Inferior parietal cortex (tissue), 1 donor: ENCODE measurements around the gene STK32C.

Source experiments
- DNase-seq: peaks from one replicate; pipeline ENCODE4 v3.0.0-alpha.2; 2016; ENCODE audit errors: extremely low spot score

Gene STK32C

DNA sequence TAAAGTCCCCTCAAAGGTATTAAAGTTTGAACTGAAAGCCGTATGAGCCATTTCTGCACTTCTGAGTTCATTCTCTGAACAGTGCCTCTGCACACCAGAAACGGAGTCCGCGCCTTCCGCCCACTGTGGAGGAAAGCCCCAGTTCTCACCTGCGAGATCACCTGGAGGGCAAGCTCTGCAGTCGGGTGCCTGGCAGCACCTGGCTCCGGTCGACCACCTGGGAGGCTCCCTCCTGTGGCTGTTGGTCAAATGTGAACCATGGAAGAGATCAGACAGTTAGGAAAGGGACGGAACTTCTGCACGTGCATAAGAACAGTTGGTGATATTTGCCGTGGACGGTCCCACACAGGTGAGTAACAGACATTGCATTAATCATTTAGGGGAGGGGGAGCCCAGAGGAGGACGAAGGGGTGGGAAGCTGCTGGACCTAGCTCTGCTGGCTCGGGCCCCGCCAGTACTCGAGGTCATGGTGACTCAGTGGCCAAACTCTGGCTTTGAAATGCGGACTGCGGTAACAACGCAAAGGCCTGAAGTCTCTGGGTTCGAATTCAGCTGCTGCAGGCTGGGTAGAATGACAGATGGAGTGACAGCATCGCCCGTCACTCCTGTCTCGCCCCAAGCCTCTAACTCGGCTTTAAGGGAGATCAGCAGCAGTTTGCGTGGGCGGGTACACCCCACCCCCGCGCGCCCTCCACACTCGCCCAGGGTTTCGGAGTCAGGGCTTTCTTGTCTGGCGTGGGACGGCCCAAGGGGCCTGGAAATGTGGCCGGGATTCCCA lies 122.7 kb downstream of the STK32C start:
- DNase-seq: no peak

DNA sequence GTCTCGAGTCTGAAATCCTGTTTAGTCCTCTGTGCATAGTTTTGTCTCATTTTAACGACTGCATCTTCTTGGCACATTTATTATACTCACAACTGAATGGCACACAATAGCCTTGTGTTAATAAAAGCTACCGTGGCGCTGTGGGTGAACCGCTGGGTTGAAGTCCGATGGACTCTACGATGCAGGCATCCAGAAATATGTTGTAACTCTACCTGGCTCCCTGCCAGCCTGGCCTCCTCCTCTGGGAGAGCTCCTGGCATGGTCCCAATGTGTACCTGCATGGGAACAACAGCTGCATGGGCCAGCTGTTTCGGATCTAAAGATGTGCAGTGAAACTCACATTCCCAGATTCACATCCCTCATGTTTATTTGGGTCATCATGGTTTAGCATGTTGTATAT lies 124.7 kb downstream of the STK32C start:
- no peak for DNase-seq

DNA sequence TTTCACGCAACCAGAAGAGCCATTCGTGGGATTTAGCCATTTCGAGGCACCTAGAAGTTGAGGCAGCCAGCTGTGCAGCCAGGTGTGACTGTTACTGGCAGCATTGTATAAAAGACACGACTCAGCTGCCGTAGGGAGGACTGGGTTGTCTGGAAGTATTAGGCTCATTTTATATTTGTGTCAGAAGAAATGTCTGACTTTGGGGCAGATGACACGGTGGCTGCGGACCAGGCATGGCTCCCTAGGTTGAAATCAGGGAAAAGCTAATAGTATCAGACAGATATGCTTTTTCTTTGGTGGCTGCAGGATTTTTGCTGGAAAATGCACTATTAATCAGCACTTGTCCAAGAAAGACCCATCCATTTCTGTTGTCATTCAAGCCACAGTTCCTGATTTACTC lies 125.2 kb downstream of the STK32C start:
- DNase-seq: no peak

DNA sequence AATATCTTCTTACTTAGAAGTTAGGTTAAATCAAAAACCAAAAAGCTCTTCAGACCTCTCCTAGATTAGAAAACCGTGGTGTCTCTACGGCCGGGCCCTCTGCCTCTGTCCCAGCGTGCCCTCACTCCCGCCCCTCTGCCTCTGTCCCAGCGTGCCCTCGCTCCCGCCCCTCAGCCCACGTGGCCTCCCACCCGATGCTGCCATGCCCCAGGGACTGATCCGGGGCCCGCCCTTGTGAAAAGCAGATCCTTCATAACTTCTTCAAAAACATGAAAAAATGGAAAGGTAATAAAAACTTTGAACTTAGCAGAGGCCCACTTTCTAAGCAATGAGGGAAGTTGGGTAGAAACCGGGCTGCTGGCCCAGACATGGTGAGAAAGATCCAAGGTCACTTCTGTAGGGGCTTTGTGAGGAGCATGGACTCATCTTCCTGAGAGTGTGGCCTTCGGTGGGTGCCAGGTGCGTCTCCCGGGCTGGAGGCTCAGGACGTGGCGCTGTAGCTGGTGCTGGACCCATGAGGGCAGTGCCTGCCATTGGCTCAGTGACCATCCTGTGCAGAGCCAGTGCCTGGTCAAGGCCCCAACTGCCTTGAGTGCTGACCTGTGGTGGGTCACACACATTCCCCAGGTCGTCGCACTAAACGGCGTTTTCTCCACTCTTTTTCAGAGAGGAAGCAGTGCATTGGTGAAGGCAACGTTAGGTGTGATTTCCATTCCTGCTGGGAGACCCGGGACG lies 125.9 kb downstream of the STK32C start:
- no peak for DNase-seq

DNA sequence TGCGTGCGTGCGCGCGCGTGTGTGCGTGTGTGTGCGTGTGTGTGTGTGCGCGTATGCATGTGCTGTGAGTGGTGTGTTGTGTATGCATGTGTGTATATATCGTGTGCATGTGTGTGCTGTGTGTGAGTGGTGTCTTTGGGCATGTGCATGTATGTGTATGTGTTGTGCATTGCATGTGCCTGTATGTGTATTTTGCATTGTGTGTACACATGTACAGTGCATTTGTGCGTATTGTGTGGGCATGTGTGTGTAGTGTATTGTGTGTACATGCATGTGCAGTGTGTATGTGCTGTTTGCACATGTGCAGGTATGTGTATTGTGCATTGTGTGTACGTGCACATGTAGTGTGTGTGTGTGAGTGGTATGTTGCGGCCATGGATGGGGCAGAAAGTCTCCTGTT lies 127.0 kb downstream of the STK32C start:
- DNase-seq: no peak

DNA sequence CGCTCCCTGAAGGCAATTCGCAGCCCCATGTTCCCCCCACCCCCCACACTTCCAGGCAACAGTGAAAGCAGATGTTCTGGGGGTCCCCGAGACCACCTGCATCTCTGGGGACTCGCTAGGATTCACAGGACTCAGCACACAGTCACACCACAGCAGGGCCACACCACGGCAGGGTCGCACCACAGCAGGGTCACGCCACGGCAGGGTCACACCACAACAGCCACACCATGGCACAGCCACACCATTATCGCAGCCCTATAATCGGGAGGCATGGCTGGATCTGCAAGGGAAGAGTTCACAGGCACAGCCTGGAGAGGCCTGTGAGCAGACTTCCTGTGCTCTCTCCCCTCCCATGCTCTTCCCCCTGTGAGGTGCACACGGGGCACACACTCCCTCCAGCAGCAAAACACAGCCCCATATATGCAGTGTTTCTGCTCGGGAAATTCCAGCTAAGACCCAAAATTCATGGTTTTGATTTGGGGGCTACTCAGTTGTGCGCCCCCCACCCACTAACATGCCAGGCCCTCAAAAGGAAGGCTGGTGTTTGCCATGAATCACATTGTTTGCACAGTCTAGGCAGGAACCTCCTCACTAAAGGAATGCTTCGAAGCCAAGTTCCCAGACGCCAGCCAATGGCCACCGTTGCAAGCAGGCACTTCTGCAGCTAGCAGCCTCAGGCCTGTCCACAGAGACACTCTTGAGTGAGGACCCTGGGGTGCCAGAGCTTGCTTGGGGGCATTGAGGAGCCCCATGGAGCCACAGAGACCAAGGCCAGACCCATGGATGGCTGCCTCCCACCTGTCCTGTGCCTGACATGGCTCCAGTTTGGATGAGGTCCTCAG lies 128.0 kb downstream of the STK32C start:
- DNase-seq: no peak

DNA sequence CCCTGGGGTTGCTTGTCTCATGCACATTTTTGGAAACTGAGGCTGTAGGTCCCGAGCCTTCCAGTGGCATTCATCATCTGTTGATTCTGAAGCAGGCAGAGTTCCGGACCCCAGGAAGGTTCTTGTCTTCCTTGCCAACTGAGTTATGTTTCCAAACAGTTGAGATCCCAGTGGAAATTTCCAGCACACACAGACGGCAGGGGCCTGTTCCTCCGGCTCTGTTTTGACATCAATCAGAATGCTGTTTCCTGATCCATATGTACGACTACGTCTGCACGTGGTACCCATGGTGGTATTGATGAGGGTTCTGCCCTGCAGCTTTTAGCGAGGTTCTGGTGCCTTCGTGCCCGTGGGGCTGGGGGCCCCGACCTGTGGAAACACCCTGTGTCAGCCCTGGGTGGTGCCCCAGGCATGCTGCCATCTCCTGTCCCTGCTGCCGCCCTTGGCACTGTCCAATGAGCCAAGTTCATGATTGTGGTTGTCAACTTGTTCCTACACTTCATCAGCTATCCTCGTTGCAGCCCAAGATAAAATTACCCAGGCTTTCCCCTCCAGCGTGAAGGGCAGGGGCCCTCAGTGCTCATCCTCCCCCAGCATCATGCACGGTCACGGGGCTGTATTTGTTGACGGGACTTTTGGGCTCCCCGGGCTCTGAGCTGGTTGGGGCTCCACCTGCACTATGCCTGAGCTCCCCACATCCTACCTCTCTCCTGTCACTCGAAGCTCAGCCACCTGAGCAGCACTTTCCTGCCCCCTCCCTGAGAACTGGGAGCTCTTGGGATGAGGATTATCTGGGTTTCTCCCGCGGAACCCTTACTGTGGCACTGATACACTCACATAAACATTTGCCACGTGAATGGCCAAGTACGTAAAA lies 128.8 kb downstream of the STK32C start:
- no peak for DNase-seq

DNA sequence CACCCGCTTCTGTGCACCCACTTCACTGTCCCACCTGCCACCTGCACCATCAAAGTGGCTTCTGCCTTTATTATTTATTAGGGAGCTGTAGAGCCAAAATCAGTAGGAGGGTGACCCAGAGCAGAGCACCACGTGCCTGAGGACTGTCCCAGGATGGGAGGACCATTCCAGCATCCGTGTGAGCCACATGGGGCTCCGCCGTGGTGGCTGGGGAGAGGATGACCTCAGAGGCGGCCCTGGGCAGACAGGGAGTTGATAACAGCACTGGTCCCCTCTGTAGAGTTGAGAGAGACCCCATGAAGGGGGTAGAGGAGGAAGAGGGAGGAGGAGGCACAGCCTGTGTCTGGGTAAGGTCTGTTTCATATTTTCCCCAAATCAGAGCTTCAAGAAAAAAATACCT lies 129.7 kb downstream of the STK32C start:
- DNase-seq: no peak

DNA sequence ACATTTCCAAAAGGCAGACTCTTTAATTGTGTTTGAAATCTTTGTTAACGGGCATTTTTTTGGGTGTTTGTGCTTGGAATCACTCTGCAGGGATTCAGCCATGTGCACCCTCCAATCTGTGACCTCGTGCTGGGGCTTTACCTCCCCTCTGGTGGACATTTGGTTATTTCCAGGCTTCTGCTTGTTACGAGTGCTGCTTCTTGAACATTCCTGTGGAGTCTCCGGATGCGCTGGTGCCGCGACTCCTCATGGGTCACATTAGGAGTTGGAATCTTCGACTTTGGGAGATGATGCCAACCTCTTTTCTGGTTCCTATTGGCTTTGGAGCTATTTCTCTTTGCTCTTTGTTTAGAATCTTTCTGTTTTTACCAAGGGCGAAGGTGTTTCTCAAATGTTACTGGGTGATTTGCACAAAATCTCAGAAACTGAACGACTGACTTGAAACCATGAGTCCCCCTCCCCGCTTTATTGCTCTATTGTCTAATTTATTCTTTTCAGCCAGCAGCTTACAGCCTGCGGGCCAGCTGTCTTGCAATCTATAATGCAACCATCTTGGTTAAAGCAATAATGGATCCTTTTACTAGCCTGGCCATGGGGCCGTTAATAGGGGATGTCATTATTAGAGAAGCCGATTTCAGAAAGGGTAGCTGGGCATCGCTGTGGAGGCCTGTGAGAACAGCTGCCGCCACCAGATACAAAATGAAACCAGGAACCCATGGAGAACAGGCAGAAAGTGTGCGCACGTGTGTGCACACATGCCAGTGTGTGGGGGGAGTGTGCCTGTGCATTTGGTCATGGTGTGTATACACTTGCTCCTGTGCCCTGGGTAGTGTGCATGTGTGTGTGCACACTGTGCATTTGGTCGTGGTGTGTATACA lies 130.9 kb downstream of the STK32C start:
- DNase-seq: peak; percentile 25

DNA sequence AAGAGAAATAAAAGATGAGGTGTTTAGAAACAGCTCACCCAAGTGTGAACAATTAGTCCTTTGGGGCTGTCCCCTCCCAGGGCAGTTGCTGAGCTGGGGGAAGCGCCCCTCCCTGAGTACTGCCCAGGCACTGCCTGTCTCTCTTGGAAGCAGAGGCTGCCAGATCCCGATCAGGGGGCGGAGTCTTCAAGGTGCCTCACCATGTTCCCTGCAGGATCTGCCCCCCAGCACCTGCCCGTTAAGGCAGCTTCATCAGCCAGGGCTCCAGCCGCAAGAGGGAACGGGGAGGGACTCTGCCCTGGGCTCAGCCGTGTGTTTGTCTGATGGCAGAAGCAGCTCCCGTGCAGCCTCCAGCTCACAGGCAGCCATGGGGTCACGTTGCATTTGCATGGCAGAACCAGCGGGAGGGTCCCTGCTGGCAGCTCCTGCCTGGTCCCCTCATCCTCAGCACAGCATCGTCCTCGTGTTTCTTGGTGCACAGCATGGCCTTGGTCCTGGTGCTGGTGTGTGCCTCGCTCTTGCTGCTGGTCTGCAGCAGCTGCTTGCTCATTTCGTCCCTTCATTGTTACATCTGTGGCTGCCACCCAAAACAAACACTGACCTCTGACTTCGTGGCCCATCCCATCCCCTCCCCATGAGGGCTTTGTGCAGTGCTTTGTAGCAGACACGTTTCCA lies 131.7 kb downstream of the STK32C start:
- peak; percentile 66 for DNase-seq

DNA sequence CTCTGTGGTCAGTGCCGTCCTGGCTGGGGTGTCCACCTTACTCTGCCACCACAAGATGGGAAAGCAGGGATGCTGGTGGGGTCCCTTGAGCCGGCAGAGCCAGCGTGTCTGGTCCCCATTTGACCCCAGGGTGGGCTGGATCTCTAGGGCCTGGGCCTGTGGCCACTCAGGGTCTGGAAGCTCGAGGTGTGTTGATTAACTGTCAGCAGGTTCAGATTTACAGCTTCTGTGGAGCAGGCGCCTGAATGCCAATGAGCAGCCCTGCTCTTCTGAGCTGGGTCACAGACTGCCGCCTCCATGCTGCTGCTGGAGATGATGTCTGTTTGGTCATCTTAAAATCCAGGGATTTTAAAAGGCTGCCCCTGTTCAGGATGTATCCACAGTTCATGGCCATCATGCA lies 132.3 kb downstream of the STK32C start:
- no peak for DNase-seq

DNA sequence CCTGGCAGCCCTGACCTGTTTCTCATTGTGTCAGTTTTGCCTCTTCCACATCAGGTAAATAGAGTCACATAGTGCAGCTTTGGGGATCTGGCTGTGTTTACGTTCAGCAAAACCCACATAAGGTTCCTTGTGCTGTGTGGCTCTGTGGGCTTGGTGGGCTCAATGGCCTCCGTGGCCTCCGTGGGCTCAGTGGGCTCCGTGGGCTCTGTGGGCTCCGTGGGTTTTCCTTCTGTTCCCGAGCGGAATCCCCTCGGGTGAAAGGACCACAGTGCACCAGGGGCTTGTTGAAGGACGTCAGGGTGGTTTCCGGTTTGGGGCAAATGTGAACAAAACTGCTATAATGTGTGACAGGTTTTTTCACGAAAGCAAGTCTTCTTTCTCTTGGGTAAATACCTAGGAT lies 133.5 kb downstream of the STK32C start:
- DNase-seq: no peak

DNA sequence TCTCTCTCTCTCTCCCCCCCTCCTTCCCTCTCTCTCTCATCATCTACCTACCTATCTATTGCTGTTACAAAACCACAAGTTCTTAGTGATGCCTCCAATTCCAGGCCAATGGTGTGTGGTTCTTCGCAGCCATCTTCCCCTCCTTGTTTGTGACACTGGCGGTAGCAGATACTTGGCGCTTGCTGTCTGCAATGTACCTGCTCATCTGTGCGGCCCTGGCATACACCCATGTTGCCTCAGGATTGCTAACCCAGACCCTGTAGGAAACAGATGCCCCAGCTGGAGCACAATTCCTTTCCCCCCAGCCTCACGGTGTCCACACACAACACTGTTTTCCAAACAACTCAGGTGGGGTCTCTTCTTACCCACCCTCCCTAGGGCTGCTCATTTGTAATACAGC lies 134.6 kb downstream of the STK32C start:
- no peak for DNase-seq

DNA sequence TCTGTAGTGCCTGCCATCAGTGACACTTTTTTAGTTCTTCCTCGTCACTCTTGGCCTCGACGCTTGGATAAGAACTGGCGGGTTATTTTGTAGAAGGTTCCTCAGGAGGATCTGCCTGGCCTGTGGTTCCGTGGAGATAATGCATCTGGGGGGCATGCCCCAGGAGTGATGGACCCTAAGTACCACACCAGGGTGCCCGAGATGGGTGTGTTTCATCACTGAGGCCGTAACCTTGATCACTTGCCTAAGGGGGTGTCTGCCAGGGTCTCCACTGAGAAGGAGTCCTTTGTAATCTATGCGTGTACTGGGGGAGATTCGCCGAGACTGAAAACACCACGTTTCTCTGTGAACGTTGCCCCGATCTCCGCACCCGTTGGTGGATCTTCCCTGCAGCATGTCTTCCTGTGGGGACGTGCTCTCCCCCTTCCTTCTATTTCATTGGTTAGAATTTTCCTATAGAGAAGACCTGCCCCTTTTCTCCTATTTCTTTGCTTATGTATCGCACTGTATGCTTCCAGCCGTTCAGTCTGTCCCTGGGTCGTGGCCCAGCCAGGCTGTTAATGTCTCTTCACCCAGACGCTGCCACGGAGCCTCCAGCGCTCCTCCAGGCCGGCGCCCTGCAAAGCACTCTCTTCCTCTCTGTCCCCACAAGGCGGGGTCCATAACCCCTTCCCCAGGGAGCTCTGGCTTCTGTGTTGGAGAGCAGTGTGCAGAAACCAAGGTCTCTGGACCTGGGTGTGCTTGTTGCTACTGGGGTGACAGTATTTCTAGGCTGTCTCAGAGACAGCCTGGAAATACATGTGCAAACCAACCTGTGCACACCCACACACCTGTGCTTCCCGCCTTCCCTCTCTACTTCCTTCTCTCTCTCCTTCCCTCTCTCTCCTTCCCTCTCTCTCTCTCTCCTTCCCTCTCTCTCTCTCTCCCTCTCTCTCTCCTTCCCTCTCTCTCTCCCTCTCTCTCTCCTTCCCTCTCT lies 135.4 kb downstream of the STK32C start:
- DNase-seq: no peak

DNA sequence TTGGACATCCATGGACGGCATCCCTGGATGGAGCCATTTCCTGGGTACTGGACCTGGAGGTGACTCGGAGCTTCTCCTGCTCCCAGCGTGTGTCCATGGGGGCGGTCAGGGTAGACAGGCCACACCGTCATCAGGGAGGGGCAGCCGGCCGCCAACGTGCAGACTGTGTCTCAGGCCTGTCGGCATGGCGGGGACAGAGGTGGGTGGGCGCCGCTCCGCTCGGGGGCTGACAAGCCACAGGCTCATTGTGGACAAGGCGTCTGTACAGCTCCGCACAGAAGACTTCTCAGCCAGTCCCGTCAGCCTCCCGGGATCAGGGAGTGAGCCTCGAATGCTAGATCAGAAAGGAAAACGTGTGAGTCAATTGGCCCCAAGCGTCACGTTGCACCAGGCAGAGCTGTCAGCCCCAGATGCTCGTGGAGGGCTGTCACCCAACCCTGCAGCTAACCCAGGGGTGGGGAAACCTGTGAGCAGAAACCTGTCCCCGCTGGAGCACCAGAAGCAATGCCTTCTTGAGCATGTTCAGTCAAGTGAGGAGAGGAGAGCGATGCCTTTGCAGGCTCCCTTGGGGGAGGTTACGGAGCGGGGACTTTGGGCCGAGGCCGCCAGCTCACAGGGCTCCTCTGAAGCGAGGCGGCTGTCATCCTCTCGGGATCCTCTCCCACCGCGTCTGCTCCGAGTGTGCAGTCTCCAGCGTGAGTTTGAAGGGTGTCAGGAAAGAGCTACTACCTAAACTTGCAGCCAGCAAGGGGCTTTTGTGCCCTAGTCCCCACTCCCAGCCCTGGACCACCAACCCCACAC lies 137.0 kb downstream of the STK32C start:
- DNase-seq: no peak

DNA sequence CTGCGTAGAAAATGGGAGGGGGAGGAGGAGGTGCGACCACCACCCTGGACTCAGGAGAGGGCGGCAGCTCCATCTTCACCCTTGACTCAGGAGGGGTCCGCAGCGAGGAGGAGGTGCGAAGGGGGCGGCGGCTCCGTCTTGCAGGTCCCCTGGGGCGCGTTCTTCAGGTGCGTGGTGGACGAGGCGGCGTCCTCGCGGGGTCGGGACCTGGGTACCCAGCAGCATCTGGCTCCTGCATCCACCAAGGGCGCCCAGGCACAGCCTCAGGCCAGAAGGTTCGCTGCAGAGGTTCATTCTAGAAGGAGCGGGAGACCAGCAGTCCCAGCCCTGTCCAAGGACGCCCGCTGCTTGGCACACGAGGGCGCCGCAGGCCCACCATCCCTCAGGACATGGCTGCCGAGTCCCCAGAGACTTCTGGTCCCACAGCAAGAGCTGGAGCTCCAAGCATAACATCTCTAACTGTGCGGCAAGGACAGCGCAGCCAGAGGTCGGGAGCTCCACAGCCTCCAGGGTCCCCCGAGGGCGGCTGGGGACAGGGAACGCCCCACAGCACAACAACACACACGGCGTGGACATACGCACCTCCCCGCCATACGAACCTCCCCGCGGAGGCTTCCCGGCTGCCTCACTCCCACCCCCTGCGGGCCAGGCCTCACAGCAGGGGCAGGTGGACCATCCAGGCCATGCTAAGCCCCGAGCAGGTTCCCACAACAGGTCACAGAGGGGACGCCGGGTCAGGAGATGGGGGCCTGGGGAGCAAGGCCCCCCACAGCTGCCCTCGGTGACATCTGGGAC lies 137.8 kb downstream of the STK32C start:
- DNase-seq: no peak
